Fibroblast of mammary gland (primary cell): Measurements from ENCODE around the gene C1RL.
A peak's percentile ranks its signal among the peaks of the same experiment; 100 is the strongest.

ENCODE experiments used
- DNase-seq: peaks from one replicate; pipeline ENCODE4 v3.0.0-alpha.2; 2010; ENCODE audit warnings: low read depth
- H3K4me3 ChIP-seq: 2 replicates; pipeline ENCODE4 v1.5.1; 2011; ENCODE audit warnings: low read depth, mild to moderate bottlenecking, low read length, moderate library complexity; ENCODE audit not compliant: control insufficient read depth
- CTCF ChIP-seq: conservative IDR thresholded peaks from 2 replicates; pipeline ENCODE4 v1.5.1; 2011; ENCODE audit warnings: low read depth, low read length, inconsistent platforms; ENCODE audit not compliant: control insufficient read depth, insufficient read depth

Gene C1RL

GRCh38 chr12:7101694-7102131, 7.3 kb downstream of the C1RL start:
- TF ChIP-seq CTCF, result no peak
- no peak overlapping the region for H3K4me3 ChIP-seq

GRCh38 chr12:7101047-7101693, 7.8 kb downstream of the C1RL start:
- H3K4me3 ChIP-seq, result no peak overlapping the region
- no peak for TF ChIP-seq CTCF
- no peak for DNase-seq

More at GRCh38 chr12:7101694-7102131, 7.3 kb downstream of the C1RL start:
- peak; percentile 77 for DNase-seq

DNA sequence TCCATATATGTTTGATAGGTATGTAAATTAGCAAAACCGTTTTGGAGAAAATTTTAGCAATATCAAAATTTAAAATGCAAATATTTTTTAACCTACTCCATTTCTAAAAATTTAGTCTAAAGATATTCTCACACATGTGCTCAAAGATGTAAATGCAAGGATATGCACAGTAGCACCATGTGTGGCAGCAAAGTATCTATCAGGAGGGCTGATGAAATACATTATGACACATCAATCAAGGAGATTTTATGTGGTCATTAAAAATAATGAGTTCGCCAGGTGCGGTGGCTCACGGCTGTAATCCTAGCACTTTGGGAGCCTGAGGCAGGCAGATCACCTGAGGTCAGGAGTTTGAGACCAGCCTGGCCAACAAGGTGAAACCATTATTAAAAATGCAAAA, 8.8 kb downstream of the C1RL start:
- DNase-seq, result no peak
- no peak for TF ChIP-seq CTCF
- H3K4me3 ChIP-seq, result no peak overlapping the region

- DNase-seq, result no peak
- H3K4me3 ChIP-seq, result no peak overlapping the region
- no peak for TF ChIP-seq CTCF
These were observed 9.6 kb downstream of the C1RL start for GRCh38 chr12:7099290-7099996.

DNA sequence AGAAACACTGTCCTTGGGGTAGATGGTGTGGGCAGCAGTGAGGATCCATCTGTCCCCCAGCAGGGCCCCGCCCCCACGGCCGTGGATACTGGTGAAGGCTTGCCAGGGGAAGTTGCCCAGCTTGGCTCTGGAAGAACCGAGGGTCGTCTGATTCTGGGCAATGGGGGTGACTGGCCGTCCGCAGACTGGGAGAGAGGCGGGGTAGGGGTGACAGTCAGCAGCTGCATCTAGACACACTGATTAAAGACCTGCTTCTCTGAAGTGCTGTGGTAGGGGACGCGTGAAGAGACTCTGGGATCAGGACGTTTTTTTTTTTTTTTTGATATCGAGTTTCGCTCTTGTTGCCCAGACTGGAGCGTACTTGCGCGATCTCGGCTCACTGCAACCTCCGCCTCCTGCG, 12.0 kb downstream of the C1RL start:
- TF ChIP-seq CTCF, result no peak
- H3K4me3 ChIP-seq, result no peak overlapping the region
- DNase-seq, result no peak

DNA sequence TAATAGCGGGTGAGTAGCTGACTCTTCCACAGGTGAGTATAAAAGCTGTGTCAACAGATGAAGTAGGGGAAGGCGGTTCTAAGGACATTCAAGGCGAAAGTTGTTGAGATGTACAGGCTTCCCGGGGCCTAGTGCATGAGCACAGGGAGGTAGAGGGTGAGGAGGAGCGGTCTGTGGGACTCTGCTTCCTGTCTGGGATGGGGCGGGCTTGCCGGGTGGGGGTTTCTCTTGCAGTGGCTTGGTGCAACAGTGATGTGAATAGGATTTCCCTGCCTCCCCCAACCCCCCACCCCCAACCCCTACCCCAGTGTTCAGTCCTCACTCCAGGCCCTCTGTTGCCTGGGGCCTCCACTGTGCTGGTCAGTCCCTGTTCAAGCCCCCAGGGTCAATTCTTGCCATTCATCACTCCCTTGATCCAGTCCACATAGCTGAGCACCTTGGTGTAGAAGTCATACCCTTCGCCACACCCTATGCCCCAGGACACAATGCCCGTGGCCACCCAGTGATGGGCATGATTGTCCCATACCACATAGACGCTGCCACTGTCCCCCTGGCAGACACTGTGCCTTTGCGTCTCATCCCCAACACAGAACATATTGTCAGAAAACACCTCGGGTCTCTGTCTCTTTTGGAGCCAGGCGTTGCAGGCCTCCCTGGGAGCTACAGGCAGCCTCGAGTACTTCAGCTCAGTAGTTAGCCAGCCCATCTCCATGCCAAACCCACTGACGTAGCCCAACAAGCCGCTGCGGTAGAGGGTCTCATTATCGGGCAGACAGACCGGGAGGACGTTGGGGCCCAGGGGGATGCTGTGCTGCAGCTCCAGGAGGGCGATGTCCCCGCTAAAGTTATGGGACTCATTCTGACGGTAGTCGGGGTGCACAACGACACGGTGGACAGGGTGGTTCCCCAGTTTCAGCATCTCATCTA, 12.7 kb downstream of the C1RL start:
- no peak overlapping the region for H3K4me3 ChIP-seq
- no peak for DNase-seq
- TF ChIP-seq CTCF, result no peak
